ENCODE data around the gene TPP1. TPM values are rescaled to one million over a fixed set of nuclear protein-coding genes. Genes with fewer than 3 reads are reported as not detected.

TPP1 gene
- total RNA-seq, 1 experiment from 2014 or later: 2.5 TPM

GRCh38 chr11:6565988-6566703 lies 53.1 kb downstream of the TPP1 start:
- Histone ChIP-seq H3K27me3 (no peaks in the 10 kb centered on the region), H3K36me3 (peaks cover 2% of the 10 kb centered on the region)

GRCh38 chr11:6565325-6565724 lies 53.9 kb downstream of the TPP1 start:
- Histone ChIP-seq H3K27me3 (no peaks in the 10 kb centered on the region), H3K9me3 (no peaks in the 10 kb centered on the region), H3K4me3 (no peak overlapping the region), H3K36me3 (no peaks in the 10 kb centered on the region; the same call in 1 of the 2 replicates)
- DNase-seq: no peak

More at GRCh38 chr11:6565988-6566703, 53.1 kb downstream of the TPP1 start:
- DNase-seq: no peak
- H3K9me3 ChIP-seq: no peaks in the 10 kb centered on the region
- H3K4me3 ChIP-seq: no peak overlapping the region

GRCh38 chr11:6563667-6564066 lies 55.6 kb downstream of the TPP1 start:
- Histone ChIP-seq H3K4me3 (no peak overlapping the region), H3K27me3 (no peaks in the 10 kb centered on the region), H3K36me3 (no peaks in the 10 kb centered on the region; the same call in 1 of the 2 replicates), H3K9me3 (no peaks in the 10 kb centered on the region)
- DNase-seq: no peak

- Histone ChIP-seq H3K36me3 (no peaks in the 10 kb centered on the region; the same call in 1 of the 2 replicates), H3K9me3 (no peaks in the 10 kb centered on the region), H3K4me3 (no peak overlapping the region), H3K27me3 (no peaks in the 10 kb centered on the region)
- no peak for DNase-seq
Observed at GRCh38 chr11:6563121-6563619, 56.1 kb downstream of the TPP1 start.

Other genes starting within 250 kb of the TPP1 start
- gene SMPD1, start 228.9 kb downstream of the TPP1 start, total RNA-seq (2014; rRNA removed; shearing (Covaris generic); ENCODE audit: low replicate concordance): 13.1 and 17.7 TPM in 2 replicates
- gene APBB1, start 200.3 kb downstream of the TPP1 start, total RNA-seq (2014; rRNA removed; shearing (Covaris generic); ENCODE audit: low replicate concordance): 7.2 and 21.1 TPM in 2 replicates
- gene HPX, start 178.4 kb downstream of the TPP1 start, total RNA-seq (2014; rRNA removed; shearing (Covaris generic); ENCODE audit: low replicate concordance): 0.20 TPM in 1 of 2 replicates, not detected in the other
- 12.8 and 19.8 TPM in 2 replicates for gene TRIM3, start 145.5 kb downstream of the TPP1 start, total RNA-seq (2014; rRNA removed; shearing (Covaris generic); ENCODE audit: low replicate concordance)
- gene ARFIP2, start 138.1 kb downstream of the TPP1 start, total RNA-seq (2014; rRNA removed; shearing (Covaris generic); ENCODE audit: low replicate concordance): 40.8 and 53.9 TPM in 2 replicates
- 28.5 and 34.4 TPM in 2 replicates for gene TIMM10B, start 137.9 kb downstream of the TPP1 start, total RNA-seq (2014; rRNA removed; shearing (Covaris generic); ENCODE audit: low replicate concordance)
- gene DNHD1, start 122.1 kb downstream of the TPP1 start, total RNA-seq (2014; rRNA removed; shearing (Covaris generic); ENCODE audit: low replicate concordance): 5.1 and 9.1 TPM in 2 replicates
- gene RRP8, start 15.8 kb downstream of the TPP1 start, total RNA-seq (2014; rRNA removed; shearing (Covaris generic); ENCODE audit: low replicate concordance): 21.1 and 32.9 TPM in 2 replicates
- gene ILK, start 15.6 kb downstream of the TPP1 start, total RNA-seq (2014; rRNA removed; shearing (Covaris generic); ENCODE audit: low replicate concordance): 92.9 and 136 TPM in 2 replicates
- 59.5 and 111 TPM in 2 replicates for gene TAF10, start 7.2 kb downstream of the TPP1 start, total RNA-seq (2014; rRNA removed; shearing (Covaris generic); ENCODE audit: low replicate concordance)
- 4.3 and 5.4 TPM in 2 replicates for gene DCHS1, start 36.4 kb upstream of the TPP1 start, total RNA-seq (2014; rRNA removed; shearing (Covaris generic); ENCODE audit: low replicate concordance)
- gene MRPL17, start 63.9 kb upstream of the TPP1 start, total RNA-seq (2014; rRNA removed; shearing (Covaris generic); ENCODE audit: low replicate concordance): 77.2 and 1,705 TPM in 2 replicates
- gene OR2AG2, start 152.6 kb upstream of the TPP1 start, total RNA-seq (2014; rRNA removed; shearing (Covaris generic); ENCODE audit: low replicate concordance): 0.33 TPM in 1 of 2 replicates, not detected in the other
- gene OR2AG1, start 163.6 kb upstream of the TPP1 start, total RNA-seq (2014; rRNA removed; shearing (Covaris generic); ENCODE audit: low replicate concordance): not detected in 2 replicates
- gene OR6A2, start 180.3 kb upstream of the TPP1 start, total RNA-seq (2014; rRNA removed; shearing (Covaris generic); ENCODE audit: low replicate concordance): not detected in 2 replicates
- not detected in 2 replicates for gene OR10A5, start 226.3 kb upstream of the TPP1 start, total RNA-seq (2014; rRNA removed; shearing (Covaris generic); ENCODE audit: low replicate concordance)
- not detected in 2 replicates for gene OR10A2, start 243.6 kb upstream of the TPP1 start, total RNA-seq (2014; rRNA removed; shearing (Covaris generic); ENCODE audit: low replicate concordance)

Data from MG63 (cell line).